B cell (primary cell): ENCODE data around the gene LRCH1.

Experiments
- CTCF ChIP-seq: fragments of 200-600 bp; IDR thresholded peaks from one replicate; pipeline ENCODE4 v1.8.0; 2022; ENCODE audit warnings: antibody characterized with exemption, mild to moderate bottlenecking
- EZH2 ChIP-seq: IDR thresholded peaks from 2 replicates; pipeline ENCODE4 v1.6.1; 2012; ENCODE audit warnings: borderline replicate concordance, low read depth, mild to moderate bottlenecking, moderate library complexity, low read length; ENCODE audit not compliant: insufficient read depth, poor library complexity, severe bottlenecking

- TF ChIP-seq CTCF (no peak), EZH2 (no peak)
Measured at GRCh38 chr13:46559272-46559805, 6.4 kb downstream of the LRCH1 start.
